Smooth muscle cell of the pulmonary artery (primary cell): Measurements from ENCODE around the gene RAP2A. TPM values are rescaled to one million over a fixed set of nuclear protein-coding genes. Genes with fewer than 3 reads are reported as not detected.

ENCODE experiments used
- total RNA-seq: library from RNA; depleted of rRNA; stranded (reverse); fragments of >200 nt; gene quantifications from 2 replicates; pipeline ENCODE4 v1.2.3, GENCODE V29; 2014

Gene RAP2A
- total RNA-seq = 42.7 and 65.4 TPM in 2 replicates

DNA sequence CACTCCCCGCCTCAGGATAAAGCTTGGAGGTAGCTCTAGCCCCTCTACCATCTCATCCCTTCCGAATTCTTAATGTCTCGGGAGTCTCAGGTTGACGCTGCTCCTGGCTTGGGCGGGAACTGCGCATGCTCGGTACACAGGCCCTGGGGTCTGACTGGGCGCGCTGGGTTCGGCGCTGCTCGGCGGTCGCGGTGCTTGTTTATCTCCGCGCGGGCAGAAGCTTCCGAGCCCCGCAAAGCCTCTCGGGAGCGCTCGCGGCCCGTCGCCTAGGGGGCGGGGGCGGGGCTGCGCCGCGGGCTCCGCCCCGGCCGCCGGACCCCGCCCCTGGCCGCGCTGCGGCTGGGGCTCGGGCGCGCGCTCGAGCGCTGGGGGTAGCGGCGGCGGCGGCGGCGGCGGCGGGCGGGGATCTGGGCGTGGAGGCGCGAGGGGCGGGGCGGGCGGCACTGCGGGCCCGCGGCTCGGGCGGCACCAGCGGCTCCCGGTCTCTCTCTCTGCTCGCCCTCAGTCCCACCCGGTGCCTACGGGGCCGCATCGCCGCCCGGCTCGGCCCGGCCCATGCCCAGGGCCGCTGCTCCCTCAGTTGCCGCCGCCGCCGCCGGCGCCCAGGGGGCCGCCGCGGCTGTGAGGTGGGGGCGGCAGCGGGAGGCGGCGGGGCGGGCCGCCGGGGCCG, at the start of gene RAP2A:
Gene RAP2A (plus strand): TSS at position 443 of the 670 bp plus-strand sequence. CDS start 302 bp downstream, outside the sequence.

Other genes starting within 250 kb of the RAP2A start
- 75.8 and 89.7 TPM in 2 replicates for gene MBNL2, start 211.8 kb upstream of the RAP2A start, total RNA-seq